Measurements from ENCODE around the gene FAM161B. TPM values are rescaled to one million over a fixed set of nuclear protein-coding genes. Genes with fewer than 3 reads are reported as not detected.

FAM161B gene
- total and polyA plus RNA-seq, 2 of the 8 experiments (the other 6 are each of a cell fraction or from before 2014, with no cell fraction given) = 0.14 to 0.32 TPM

DNA sequence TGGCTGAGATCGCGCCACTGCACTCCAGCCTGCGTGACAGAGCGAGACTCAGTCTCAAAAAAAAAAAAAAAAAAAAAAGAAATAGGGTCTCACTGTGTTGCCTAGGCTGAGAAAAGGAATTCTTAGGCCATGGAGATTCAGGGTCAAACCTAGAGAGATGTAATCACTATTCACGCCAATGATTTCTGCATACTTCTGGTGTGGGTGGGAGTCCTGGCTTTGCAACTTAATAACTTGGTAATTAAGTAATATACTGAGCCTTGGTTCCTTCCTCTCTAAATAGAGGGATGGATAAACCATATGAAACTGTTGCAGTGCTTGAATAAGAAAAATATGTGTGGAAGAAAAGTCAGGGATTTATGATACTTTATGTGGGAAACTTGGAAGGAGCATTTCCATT is 60.5 kb downstream of the FAM161B start:
- H3K14ac ChIP-seq (ENCODE audit: insufficient read length) = no peak overlapping the region
- no peak overlapping the region for H4K91ac ChIP-seq (replicated peaks; ENCODE audit: insufficient read length, low read length)
- no peaks in the 10 kb centered on the region for H3K9me3 ChIP-seq (ENCODE audit: insufficient read depth in 2 of 2, low read depth in 1 of 2, low read length in 1 of 2)
- CTCF ChIA-PET (ENCODE audit: partially characterized antibody) = interaction anchor here (0.6 kb wide), 2 partner anchors 156 to 356 kb away, joined by 3 read pairs; no protein-coding TSS in a partner anchor
- DNase-seq (ENCODE audit: low read depth in 1 of 2, low spot score in 2 of 2) (no peak), FAIRE-seq (no peak)
- no peak overlapping the region for H2BK20ac ChIP-seq (ENCODE audit: low read length)
- no peak overlapping the region for H2BK15ac ChIP-seq (ENCODE audit: low read length)
- 91% methylated on average over 5 of the region's 5 CpGs; no CpG with 5 or more reads in 1 of the 2 experiments for WGBS, 2 experiments (ENCODE audit: extremely low coverage in 1 of 2, insufficient coverage in 1 of 2, insufficient read length in 1 of 2, insufficient replicate concordance in 2 of 2, low coverage in 1 of 2, low lambda C conversion rate in 2 of 2, missing lambda C conversion rate in 1 of 2)
- H3K4ac ChIP-seq (replicated peaks; ENCODE audit: insufficient read length, low read depth, low read length) = no peak overlapping the region
- no peaks in the 10 kb centered on the region for H3K79me1 ChIP-seq (ENCODE audit: low read depth, low read length)
- H3K18ac ChIP-seq (ENCODE audit: extremely low read depth, low read length) = no peak overlapping the region
- no peak overlapping the region for H3K56ac ChIP-seq (replicated peaks; ENCODE audit: insufficient read length, low read depth, low read length)
- no peak overlapping the region for H2AK5ac ChIP-seq (ENCODE audit: low read depth, low read length)
- H2BK12ac ChIP-seq (ENCODE audit: low read depth, low read length) = no peak overlapping the region
- H3K79me2 ChIP-seq (ENCODE audit: control insufficient read depth in 1 of 2, insufficient read depth in 2 of 2, low read length in 2 of 2) = peaks cover 3 to 43% of the 10 kb centered on the region in 2 experiments; a peak in 3 of 4 replicates
- no peak overlapping the region for H4K5ac ChIP-seq (ENCODE audit: insufficient read length, low read depth, low read length)
- no peak overlapping the region for H4K8ac ChIP-seq (ENCODE audit: extremely low read depth, insufficient read depth, low read length)
- no peaks in the 10 kb centered on the region for H4K20me1 ChIP-seq (replicated peaks in 1 of 2; ENCODE audit: control insufficient read depth in 1 of 2, insufficient read depth in 2 of 2, low read length in 2 of 2)
- no peak overlapping the region for H2AFZ ChIP-seq (ENCODE audit: low read length)
- H3K4me1 ChIP-seq (replicated peaks in 1 of 4; ENCODE audit: control insufficient read depth in 3 of 4, insufficient read depth in 4 of 4, low read length in 3 of 4) = peaks cover 0 to 2% (median 0%) of the 10 kb centered on the region in 4 experiments; a peak in 1 of 7 replicates
- H3K27ac ChIP-seq (ENCODE audit: low read depth, low read length) = no peak overlapping the region
- no peaks in the 10 kb centered on the region for H3K27me3 ChIP-seq (replicated peaks in 1 of 4; ENCODE audit: control insufficient read depth in 3 of 4, extremely low read depth in 1 of 4, insufficient read depth in 3 of 4, low read length in 3 of 4)
- no peak overlapping the region for H3K4me3 ChIP-seq (ENCODE audit: extremely low read depth in 1 of 4, insufficient read depth in 2 of 4, low read depth in 3 of 4, low read length in 4 of 4)
- no peak overlapping the region for H3K4me2 ChIP-seq (ENCODE audit: insufficient read depth in 1 of 2, low read depth in 2 of 2, low read length in 2 of 2)
- H3K9ac ChIP-seq (replicated peaks in 1 of 4; ENCODE audit: extremely low read depth in 1 of 4, low read depth in 3 of 4, low read length in 3 of 4) = no peak overlapping the region
- POLR2A ChIA-PET (ENCODE audit: partially characterized antibody) = interaction anchor here (0.6 kb wide), 1 partner anchor 198 kb away, joined by 4 read pairs; no protein-coding TSS in a partner anchor
- peaks cover 10% of the 10 kb centered on the region for H3K23me2 ChIP-seq (ENCODE audit: low read depth, low read length)
- H3K36me3 ChIP-seq (ENCODE audit: control insufficient read depth in 2 of 4, insufficient read depth in 4 of 4, low read length in 3 of 4) = peaks cover 0 to 11% (median 6%) of the 10 kb centered on the region in 4 experiments; a peak in 5 of 8 replicates
- H3K23ac ChIP-seq (ENCODE audit: insufficient read length) = no peak overlapping the region
- H2BK120ac ChIP-seq (replicated peaks; ENCODE audit: low read depth, low read length) = no peak overlapping the region
- no peak overlapping the region; the same call in 1 of the 2 replicates for H2BK5ac ChIP-seq (ENCODE audit: low read depth, low read length)
- TF ChIP-seq CHD1 (IDR thresholded peaks at IDR 0.05; ENCODE audit: low read depth, low read length) (no peak), RXRA (IDR thresholded peaks at IDR 0.05; ENCODE audit: insufficient read depth, low read depth, low read length) (no peak), RNF2 (IDR thresholded peaks at IDR 0.05; ENCODE audit: borderline replicate concordance, low read depth, low read length, missing control alignments, poor library complexity, severe bottlenecking) (no peak), HDAC6 (IDR thresholded peaks at IDR 0.05; ENCODE audit: low read depth, low read length) (no peak), SRF (IDR thresholded peaks at IDR 0.05; ENCODE audit: low read depth, low read length) (no peak), USF2 (IDR thresholded peaks at IDR 0.05; ENCODE audit: low read length) (no peak), PHF8 (conservative IDR thresholded peaks at IDR 0.05; ENCODE audit: low read depth, low read length) (no peak), TAF7 (optimal IDR thresholded peaks at IDR 0.05; ENCODE audit: borderline replicate concordance, low read depth, low read length) (no peak), KDM5A (IDR thresholded peaks at IDR 0.05; ENCODE audit: low read length) (no peak), POLR2AphosphoS5 (IDR thresholded peaks at IDR 0.05; ENCODE audit: low read depth, low read length) (no peak), GABPA (IDR thresholded peaks at IDR 0.05; ENCODE audit: borderline replicate concordance, insufficient read depth, low read length) (no peak)
- TF ChIP-seq, protein P1, sequence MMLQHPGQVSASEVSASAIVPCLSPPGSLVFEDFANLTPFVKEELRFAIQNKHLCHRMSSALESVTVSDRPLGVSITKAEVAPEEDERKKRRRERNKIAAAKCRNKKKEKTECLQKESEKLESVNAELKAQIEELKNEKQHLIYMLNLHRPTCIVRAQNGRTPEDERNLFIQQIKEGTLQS (IDR thresholded peaks at IDR 0.05; ENCODE audit: insufficient read depth, low read depth, low read length) = no peak
